HS-5 (cell line): Measurements from ENCODE around the gene SPAG16.

Source experiments
- DNase-seq: peaks from one replicate; pipeline ENCODE4 v3.0.0-alpha.2; 2012; ENCODE audit warnings: low read depth

The SPAG16 gene

DNA sequence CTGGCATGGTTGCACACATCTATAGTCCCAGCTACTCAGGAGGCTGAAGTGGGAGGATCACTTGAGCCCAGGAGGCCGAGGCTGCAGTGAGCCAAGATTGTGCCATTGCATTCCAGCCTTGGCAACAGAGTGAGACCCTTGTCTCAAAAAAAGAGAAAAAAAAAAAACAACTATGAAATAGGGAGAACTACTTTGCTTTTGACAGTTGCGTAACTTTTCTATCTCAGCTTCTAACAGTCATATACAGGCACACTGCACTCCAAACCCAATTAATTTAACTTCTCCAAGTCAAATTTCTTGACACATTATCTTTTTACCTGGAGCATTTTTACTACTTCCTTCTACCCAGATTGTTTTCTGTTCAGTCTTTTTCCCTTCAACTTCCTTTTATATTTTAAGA is 1102.5 kb downstream of the SPAG16 start:
- no peak for DNase-seq

DNA sequence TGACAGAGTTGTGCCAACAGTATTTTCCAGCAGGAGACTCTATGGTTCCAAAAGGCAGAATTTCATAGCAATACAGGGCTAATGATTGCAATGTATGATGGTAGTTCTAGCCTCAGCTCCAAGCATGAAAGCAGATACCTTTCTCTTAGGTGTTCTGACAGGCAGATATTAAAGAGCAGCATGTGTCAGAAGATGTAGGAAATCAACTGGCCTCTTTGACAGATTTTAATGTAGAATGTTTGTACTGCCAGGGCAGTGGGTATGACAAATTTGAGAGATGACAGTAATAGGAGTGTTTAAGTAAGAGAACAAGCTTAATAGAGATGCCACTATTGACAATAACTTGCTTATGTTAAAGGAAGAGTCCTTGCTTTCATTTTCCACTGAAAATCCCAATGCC is 1105.1 kb downstream of the SPAG16 start:
- DNase-seq = no peak

DNA sequence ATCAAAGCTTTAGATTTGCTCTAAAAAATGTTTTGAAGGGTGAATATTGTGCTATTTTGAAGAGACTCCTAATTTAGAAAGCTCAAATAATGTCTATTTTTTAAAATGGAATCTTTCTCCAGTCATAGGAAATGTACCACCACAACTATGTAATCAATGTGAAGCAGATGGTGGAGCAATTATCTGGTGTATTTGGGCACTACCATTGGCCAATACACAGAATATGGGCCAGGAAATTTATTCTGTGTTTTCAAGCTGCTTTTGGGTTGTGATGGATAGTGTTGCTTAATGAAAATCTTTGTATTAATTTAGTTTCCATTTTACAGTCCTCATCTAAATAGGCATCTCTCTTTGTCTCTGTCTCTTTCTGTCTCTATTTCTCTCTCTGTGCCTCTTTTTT is 1109.5 kb downstream of the SPAG16 start:
- DNase-seq = no peak

DNA sequence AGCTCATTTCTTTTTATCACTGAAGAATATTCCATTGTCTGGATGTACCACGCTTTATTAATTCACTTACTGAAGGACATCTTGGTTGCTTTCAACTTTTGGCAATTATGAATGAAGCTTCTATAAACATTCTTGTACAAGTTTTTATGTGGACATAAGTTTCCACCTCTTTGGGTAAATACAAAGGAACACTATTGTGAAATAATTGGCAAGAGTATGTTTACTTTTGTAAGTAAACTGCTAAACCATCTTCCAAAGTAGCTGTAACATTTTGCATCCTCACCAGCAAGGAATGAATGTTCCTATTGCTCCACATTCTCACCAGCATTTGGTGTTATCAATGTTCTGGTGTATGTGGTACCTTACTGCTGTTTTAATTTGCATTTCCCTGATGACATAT is 1110.8 kb downstream of the SPAG16 start:
- no peak for DNase-seq

DNA sequence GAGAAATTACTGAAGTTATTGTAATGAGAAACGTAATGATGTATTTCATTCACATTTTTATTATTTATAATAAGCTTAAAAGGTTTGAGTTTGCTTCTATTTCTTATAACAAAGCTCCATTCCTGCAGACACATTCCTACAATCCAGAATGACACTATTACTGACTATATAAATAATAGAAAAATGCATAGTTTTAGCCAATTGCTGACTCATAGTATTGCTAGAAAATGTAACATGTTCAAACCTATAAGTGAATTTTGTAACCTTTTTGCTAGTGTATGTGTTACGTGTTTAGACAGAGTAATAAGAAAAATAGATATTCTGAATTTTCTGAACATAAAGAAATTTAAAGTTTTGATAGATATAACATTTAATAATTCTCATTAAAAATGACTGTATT is 1117.3 kb downstream of the SPAG16 start:
- DNase-seq = no peak

DNA sequence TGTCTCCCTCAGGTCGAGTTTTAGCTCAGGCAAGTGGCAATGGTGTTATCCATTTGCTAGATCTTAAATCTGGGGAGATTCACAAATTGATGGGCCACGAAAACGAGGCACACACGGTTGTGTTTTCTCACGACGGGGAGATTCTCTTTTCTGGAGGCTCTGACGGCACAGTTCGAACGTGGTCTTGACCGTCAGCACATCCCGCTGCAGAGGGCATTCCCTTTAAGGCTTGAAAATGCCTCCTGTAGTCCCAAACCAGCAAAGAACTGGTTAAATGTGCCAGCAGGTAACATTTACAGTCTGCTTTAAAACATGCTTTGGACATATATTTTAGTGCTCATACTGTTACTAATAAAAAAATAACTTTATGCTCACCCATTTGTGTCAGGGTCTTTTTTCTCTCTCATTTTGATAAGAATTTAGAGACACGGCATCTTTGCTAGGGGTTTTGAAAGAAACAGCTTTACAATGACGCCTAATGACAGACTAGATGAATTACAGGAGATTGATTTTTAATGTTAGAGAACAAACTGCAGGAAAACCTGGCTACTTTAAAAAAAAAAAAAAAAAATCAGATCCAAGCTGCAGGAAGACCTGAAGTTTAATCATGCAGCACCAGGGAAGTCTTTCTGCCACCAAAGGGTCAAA is 1126.0 kb downstream of the SPAG16 start:
- DNase-seq = no peak

DNA sequence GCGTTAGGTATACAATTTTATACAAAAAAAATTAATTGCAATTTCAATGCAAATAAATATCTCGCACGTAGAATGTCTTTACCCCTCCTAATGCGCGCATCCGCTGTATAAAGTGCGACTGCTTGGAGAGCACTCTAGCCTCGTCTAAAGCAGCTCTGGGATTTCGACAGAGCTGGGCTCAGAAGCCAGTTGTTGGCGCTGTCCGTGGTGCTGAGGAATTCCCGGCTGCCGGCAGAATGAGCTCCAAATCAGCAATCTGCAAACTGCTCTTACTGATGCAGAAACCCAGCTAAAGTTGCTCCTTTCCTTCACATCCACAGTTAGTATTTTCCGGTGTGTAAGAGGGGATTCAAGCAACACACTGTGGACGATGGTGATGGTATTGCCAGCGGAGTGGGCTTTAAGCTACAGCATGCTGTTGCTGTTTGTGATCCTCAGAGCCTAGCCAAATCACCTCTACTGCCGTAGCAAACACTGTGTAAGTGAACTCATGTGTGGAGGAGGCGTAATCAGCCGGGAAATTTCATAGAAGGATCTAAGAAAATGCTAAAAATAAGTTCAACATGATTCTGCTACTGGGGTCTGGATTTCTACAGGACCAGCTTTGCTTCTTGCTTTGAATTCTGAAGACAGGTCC is 1126.8 kb downstream of the SPAG16 start, which contains the start of gene VWC2L:
TSS of gene VWC2L (plus strand) at position 137 of the 637 bp plus-strand sequence. CDS start 3,140 bp downstream, outside the sequence.
- peak; percentile 47 for DNase-seq

DNA sequence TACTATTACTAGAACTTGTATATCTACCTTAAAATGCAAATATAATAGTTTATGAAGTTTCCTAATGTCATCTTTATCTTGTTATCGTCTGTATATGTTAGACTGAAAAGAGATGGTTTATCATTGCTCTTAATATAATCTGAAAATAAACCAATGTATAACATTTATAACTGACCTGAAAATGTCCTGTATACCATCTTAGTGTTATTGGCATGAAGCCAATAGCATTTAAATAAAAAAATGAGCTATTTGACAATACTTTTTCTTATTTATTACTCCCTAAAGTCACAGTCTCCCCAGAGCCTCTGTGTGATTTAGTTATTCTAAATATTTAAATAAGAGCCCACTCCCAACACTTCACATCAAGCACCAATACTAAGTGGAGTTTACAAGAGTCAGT is 1128.4 kb downstream of the SPAG16 start:
- no peak for DNase-seq

DNA sequence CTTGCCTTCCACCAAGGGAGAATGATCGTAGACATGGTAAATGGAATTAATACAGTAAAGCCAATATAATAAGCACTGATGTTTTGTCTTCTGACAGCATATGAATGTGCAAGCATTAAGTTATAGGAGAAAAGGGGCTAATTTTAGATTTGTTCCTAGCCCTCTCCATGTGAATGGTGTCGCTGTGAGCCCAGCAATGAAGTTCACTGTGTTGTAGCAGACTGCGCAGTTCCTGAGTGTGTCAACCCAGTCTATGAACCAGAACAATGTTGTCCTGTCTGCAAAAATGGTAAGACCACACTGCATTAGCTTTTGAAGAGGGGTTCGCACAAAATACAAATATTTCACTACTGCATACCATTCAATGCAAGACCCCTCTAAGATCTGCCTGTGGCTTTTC is 1152.2 kb downstream of the SPAG16 start:
- no peak for DNase-seq

DNA sequence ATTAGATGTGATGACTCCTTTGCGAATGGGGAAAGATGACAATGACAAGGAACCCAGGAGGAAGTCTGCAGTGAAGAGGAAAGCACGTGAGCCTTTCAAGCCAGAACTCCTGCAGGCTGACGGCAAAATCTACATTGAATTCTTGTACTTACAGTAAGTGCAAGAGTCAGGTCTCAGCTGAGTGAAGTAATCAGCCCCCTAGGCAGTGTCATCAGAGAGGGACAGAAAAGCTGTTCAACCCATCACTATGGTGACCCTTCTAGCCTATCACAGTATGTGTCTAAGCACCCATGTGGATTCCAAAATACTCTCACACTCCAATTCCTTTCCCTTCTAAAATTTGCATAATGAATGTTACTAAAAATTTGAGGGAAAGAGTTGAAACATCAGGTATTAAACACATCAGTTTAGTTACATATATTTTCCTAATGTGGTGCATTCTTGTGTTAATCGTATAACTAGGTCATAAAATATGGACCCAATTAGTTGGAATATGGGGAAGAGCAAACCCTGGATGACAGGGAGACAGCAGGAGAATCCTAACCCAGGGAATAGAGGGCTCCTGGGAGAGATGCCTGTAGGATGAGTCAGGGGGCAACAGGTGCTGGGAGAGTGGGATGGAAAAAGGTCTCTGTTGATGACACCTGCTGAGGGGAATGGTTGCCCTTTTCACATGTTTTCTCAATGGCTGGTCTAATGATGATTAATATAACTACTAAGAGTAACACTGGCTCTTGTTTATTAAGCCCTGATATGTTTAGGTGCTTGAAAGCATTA is 1166.0 kb downstream of the SPAG16 start:
- no peak for DNase-seq

DNA sequence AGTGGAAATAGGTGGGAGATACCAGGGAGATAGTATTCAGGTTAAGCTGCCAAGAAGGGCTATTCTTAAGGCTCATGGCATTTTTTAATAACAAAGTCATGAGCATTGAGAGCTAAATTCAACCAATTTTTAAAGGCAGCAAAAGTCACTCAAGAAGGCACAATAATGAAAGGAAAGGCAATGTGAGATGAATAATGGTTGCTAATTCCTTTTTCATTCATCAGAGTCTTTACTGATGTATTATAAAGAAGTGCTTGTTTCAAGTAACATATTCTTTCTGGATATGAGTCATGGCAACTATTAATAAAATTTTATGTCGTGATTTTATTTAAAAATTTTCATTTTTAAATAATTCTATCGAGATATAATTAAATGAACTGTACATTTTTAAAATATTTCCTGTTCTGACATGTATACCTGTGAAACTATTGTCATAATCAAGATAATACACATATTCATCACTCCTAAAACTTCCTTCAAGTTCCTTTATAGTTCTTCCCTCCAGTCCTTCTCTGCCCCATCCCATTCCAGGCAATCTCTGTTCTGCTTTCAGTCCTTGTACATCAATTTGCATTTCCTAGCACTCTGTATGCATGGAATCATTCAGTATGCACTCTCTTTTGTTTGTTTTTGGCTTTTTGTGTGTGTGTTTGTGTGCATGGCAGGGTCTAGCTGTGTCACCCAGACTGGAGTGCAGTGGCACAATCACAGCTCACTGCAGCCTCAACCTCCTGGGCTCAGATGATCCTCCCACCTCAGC is 1167.4 kb downstream of the SPAG16 start:
- no peak for DNase-seq
